PC-9 (cell line): ENCODE measurements around the gene ZFR. TPM values are rescaled to one million over a fixed set of nuclear protein-coding genes. Genes with fewer than 3 reads are reported as not detected.

Source experiments
- BruUV-seq: library from RNA; stranded (reverse); fragments of 400-500 nt; replicated peaks from 2 replicates; lab custom pipeline; 2021; lab: Mats Ljungman, UMichigan
- CTCF ChIA-PET: fragments of 300-600 bp; sonication (Branson Sonifier 250); formaldehyde crosslinking; loops from one replicate; lab custom pipeline; 2022; ENCODE audit warnings: antibody characterized with exemption; lab: Charles Lee
- POLR2A ChIA-PET: fragments of 300-600 bp; sonication (Branson Sonifier 250); formaldehyde crosslinking; loops from one replicate; lab custom pipeline; 2022; ENCODE audit warnings: antibody characterized with exemption; ENCODE audit not compliant: unreplicated experiment; lab: Charles Lee
- DNase-seq, 2 experiments: peaks; one replicate each; pipeline versions ENCODE4 v3.0.0 to v3.0.0-alpha.2; 2015 to 2022; ENCODE audit warnings: mixed read lengths in 1 of 2
- H2AFZ ChIP-seq: fragments of 200-600 bp; sonication (generic); 2 replicates; pipeline ENCODE4 v1.8.1; 2017; ENCODE audit warnings: antibody characterized with exemption
- H3F3A ChIP-seq: fragments of 200-600 bp; sonication (generic); 2 replicates; pipeline ENCODE4 v1.8.1; 2017; ENCODE audit warnings: antibody characterized with exemption, mild to moderate bottlenecking, low read depth; ENCODE audit not compliant: insufficient read depth
- H3K27ac ChIP-seq: fragments of 200-600 bp; sonication (generic); 2 replicates; pipeline ENCODE4 v1.6.1; 2016; ENCODE audit warnings: mixed run types
- H3K27me3 ChIP-seq: fragments of 200-600 bp; sonication (generic); 2 replicates; pipeline ENCODE4 v1.6.1; 2016; ENCODE audit warnings: low read depth, mixed run types; ENCODE audit not compliant: insufficient read depth
- H3K36me3 ChIP-seq: fragments of 200-600 bp; sonication (generic); 2 replicates; pipeline ENCODE4 v1.6.1; 2016; ENCODE audit warnings: low read depth, mixed run types
- H3K4me1 ChIP-seq: fragments of 200-600 bp; sonication (generic); replicated peaks from 2 replicates; pipeline ENCODE4 v1.6.1; 2016; ENCODE audit warnings: mixed run types; ENCODE audit not compliant: insufficient read depth
- H3K4me2 ChIP-seq: fragments of 200-600 bp; sonication (generic); 2 replicates; pipeline ENCODE4 v1.6.1; 2017; ENCODE audit warnings: mixed run types
- H3K4me3 ChIP-seq: fragments of 200-600 bp; sonication (generic); 2 replicates; pipeline ENCODE4 v1.6.1; 2016; ENCODE audit warnings: mixed run types
- H3K79me2 ChIP-seq: fragments of 200-600 bp; sonication (generic); 2 replicates; pipeline ENCODE4 v1.6.1; 2017; ENCODE audit warnings: low read depth, mixed run types
- H3K9me2 ChIP-seq: fragments of 200-600 bp; sonication (generic); 2 replicates; pipeline ENCODE4 v1.8.1; 2017; ENCODE audit warnings: mild to moderate bottlenecking; ENCODE audit not compliant: insufficient read depth
- H3K9me3 ChIP-seq: fragments of 200-600 bp; sonication (generic); 2 replicates; pipeline ENCODE4 v1.8.1; 2016; ENCODE audit warnings: low read depth; ENCODE audit not compliant: insufficient read depth
- H4K20me1 ChIP-seq: fragments of 200-600 bp; sonication (generic); 2 replicates; pipeline ENCODE4 v1.8.1; 2017; ENCODE audit not compliant: insufficient read depth
- CTCF ChIP-seq: fragments of 200-600 bp; sonication (generic); conservative IDR thresholded peaks from 2 replicates; pipeline ENCODE4 v1.6.1; 2017; ENCODE audit warnings: mixed run types, antibody characterized with exemption, mild to moderate bottlenecking, moderate library complexity
- EZH2 ChIP-seq: fragments of 200-600 bp; sonication (generic); IDR thresholded peaks from 2 replicates; pipeline ENCODE4 v1.8.0; 2017; ENCODE audit warnings: antibody characterized with exemption, low read depth
- intact Hi-C: fragments of 100-400 bp; cut with micrococcal nuclease; formaldehyde crosslinking; loops from one replicate; pipeline ENCODE4 v1.10.0; 2022; ENCODE audit not compliant: unreplicated experiment
- total RNA-seq: library from RNA; stranded (reverse); gene quantifications from 2 replicates; pipeline ENCODE4 v1.2.3, GENCODE V29; 2021

Gene ZFR
- total RNA-seq, 1 experiment from 2014 or later = 69.2 TPM

DNA sequence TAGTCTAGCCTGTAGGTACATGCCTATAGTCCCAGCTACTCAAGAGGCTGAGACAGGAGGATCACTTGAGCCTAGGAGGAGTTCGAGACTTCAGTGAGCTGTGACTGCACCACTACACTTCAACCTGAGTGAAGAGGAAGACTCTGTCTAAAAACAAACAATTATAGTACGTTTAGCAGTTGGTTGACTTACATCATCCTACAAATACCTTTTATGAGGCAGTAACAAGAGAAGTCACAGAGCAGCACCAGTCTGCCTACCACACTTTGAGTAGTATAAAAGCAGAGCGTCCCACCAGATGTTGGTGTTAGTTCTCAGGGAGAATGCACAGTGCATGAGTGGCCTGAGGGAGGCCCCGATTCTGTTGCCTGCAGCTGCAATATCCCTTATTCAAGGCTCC is 16.1 kb downstream of the ZFR start:
- POLR2A ChIA-PET = no interaction called here
- Histone ChIP-seq H3K4me1 (no peaks in the 10 kb centered on the region), H3K36me3 (peaks cover 31% of the 10 kb centered on the region), H3K79me2 (peaks cover 96% of the 10 kb centered on the region), H4K20me1 (peaks cover 73% of the 10 kb centered on the region), H3K4me3 (no peak overlapping the region), H3K27ac (no peak overlapping the region), H3K9me3 (0 out of 2 replicates have a peak, but pooled peaks cover 7% of the 10 kb centered on the region), H3K27me3 (no peaks in the 10 kb centered on the region), H3F3A (peaks cover 11% of the 10 kb centered on the region; the same call in 1 of the 2 replicates), H3K9me2 (no peaks in the 10 kb centered on the region), H3K4me2 (no peak overlapping the region), H2AFZ (no peak overlapping the region)
- intact Hi-C loops = no loop called here
- no peak for TF ChIP-seq EZH2
- TF ChIP-seq CTCF = no peak
- no peak for DNase-seq
- BruUV-seq = no TSS peak
- CTCF ChIA-PET = interaction anchor here (0.6 kb wide), 1 partner anchor 157 kb away, joined by 7 read pairs; the partner anchor contains the start of gene SUB1

DNA sequence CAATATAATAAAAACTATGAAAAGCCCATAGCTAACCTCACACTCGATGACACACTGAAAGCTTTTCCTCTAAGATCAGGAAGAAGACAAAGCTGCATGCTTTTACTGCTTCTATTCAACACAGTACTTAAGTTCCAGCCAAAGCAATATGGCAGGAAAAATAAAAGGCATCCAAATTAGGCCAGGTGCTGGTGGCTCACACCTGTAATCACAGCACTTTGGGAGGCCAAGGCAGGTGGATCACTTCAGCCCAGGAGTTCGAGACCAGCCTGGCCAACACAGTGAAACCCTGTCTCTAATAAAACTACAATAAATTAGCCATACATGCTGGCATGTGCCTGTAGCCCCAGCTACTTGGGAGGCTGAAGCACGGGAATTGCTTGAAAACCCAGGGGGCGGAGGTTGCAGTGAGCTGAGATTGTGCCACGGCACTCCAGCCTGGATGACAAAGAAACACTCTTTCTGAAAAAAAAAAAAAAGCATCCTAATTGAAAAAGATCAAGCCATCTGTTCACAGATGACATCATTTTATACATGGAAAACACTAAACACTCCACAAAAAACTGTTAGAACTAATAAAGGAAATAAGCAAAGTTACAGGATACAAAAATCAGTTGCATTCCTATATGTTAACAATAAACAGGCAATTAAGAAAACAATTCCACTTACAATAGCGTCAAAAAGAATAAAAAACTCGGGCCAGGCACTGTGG is 17.9 kb downstream of the ZFR start:
- Histone ChIP-seq H2AFZ (no peak overlapping the region), H3F3A (peaks cover 11% of the 10 kb centered on the region; the same call in 1 of the 2 replicates), H3K36me3 (peaks cover 35% of the 10 kb centered on the region), H3K4me3 (no peak overlapping the region), H3K9me3 (0 out of 2 replicates have a peak, but pooled peaks cover 7% of the 10 kb centered on the region), H3K4me2 (no peak overlapping the region), H4K20me1 (peaks cover 70% of the 10 kb centered on the region), H3K9me2 (no peaks in the 10 kb centered on the region), H3K4me1 (no peaks in the 10 kb centered on the region), H3K27ac (no peak overlapping the region), H3K79me2 (peaks cover 95% of the 10 kb centered on the region), H3K27me3 (no peaks in the 10 kb centered on the region)
- CTCF ChIA-PET = interaction anchor here (0.6 to 0.7 kb wide), 2 partner anchors 182 to 954 kb away, joined by 3 to 6 read pairs; no protein-coding TSS in a partner anchor
- POLR2A ChIA-PET = no interaction called here
- DNase-seq = no peak
- intact Hi-C loops = no loop called here
- no TSS peak for BruUV-seq
- TF ChIP-seq EZH2 = no peak
- no peak for TF ChIP-seq CTCF

DNA sequence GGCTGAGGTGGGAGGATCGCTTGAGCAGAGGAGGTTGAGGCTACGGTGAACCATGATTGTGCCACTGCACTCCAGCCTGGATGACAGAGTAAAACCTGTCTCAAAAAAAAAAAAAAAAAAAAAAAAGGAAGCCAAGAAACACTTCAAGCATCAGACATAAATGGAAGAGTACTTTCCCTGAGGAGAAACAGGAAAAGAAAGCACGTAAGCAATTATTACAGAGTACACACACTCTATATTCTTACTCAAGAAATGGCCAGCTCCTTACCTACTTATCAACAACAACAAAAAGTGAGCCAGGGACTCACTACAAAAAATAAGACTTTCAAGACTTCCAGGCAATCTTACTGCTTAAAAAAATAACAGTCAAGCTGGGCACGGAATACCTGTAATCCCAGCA is 21.8 kb downstream of the ZFR start:
- peaks cover 81% of the 10 kb centered on the region for H4K20me1 ChIP-seq
- no peaks in the 10 kb centered on the region for H3K9me2 ChIP-seq
- 0 out of 2 replicates have a peak, but pooled peaks cover 7% of the 10 kb centered on the region for H3K9me3 ChIP-seq
- no peak overlapping the region for H3K4me3 ChIP-seq
- peaks cover 6% of the 10 kb centered on the region for H3F3A ChIP-seq
- peaks cover 91% of the 10 kb centered on the region for H3K79me2 ChIP-seq
- ChIA-PET CTCF (interaction anchor here (0.7 kb wide), 1 partner anchor 123 kb away, joined by 6 read pairs; no protein-coding TSS in a partner anchor), POLR2A (no interaction called here)
- no peak overlapping the region for H2AFZ ChIP-seq
- TF ChIP-seq CTCF (no peak), EZH2 (no peak)
- no peak for DNase-seq
- H3K27ac ChIP-seq = no peak overlapping the region
- no peaks in the 10 kb centered on the region for H3K27me3 ChIP-seq
- peaks cover 43% of the 10 kb centered on the region for H3K36me3 ChIP-seq
- no peak overlapping the region for H3K4me2 ChIP-seq
- intact Hi-C loops = no loop called here
- no peaks in the 10 kb centered on the region for H3K4me1 ChIP-seq
- no TSS peak for BruUV-seq
